ENCODE measurements around the gene MSANTD2. TPM values are rescaled to one million over a fixed set of nuclear protein-coding genes. Genes with fewer than 3 reads are reported as not detected.

The MSANTD2 gene
- polyA plus RNA-seq, 1 experiment, result 3.4 TPM

GRCh38 chr11:124752471-124753102, 47.6 kb downstream of the MSANTD2 start:
- Histone ChIP-seq H3K27me3 (ENCODE audit: control insufficient read depth, insufficient read depth, low read length) (peaks cover 21% of the 10 kb centered on the region), H3K36me3 (ENCODE audit: control insufficient read depth, insufficient read depth, low read length) (no peaks in the 10 kb centered on the region), H3K4me3 (ENCODE audit: low read depth, low read length) (no peak overlapping the region)
- ChIA-PET POLR2A (interaction anchor here (0.5 kb wide), 1 partner anchor 9 kb away, joined by 5 read pairs; no protein-coding TSS in a partner anchor), CTCF (interaction anchor here (0.6 to 3.5 kb wide), 7 partner anchors 10 to 1877 kb away, joined by 3 to 28 read pairs (median 4); partner anchors contain the start of gene ESAM)
- DNase-seq (ENCODE audit: low read depth), result no peak
- TF ChIP-seq CTCF (IDR thresholded peaks at IDR 0.05; ENCODE audit: insufficient read depth, low read depth, low read length), result no peak

GRCh38 chr11:124751741-124752470, 48.3 kb downstream of the MSANTD2 start, which contains the start of gene VSIG2:
Gene VSIG2 (minus strand): TSS chr11:124752255. CDS start chr11:124752137, 118 bp downstream.
- ChIA-PET CTCF (interaction anchor here (0.6 to 3.5 kb wide), 4 partner anchors 11 to 1877 kb away, joined by 3 to 28 read pairs (median 3); partner anchors contain the start of gene ESAM), POLR2A (no interaction called here)
- Histone ChIP-seq H3K27me3 (ENCODE audit: control insufficient read depth, insufficient read depth, low read length) (peaks cover 18% of the 10 kb centered on the region), H3K4me3 (ENCODE audit: low read depth, low read length) (no peak within 1 kb of the TSS), H3K36me3 (ENCODE audit: control insufficient read depth, insufficient read depth, low read length) (no peaks in the 10 kb centered on the region)
- no peak for DNase-seq (ENCODE audit: low read depth)
- no peak for TF ChIP-seq CTCF (IDR thresholded peaks at IDR 0.05; ENCODE audit: insufficient read depth, low read depth, low read length)

- no peak for DNase-seq (ENCODE audit: low read depth)
- POLR2A ChIA-PET, result no interaction called here
- Histone ChIP-seq H3K36me3 (ENCODE audit: control insufficient read depth, insufficient read depth, low read length) (no peaks in the 10 kb centered on the region), H3K4me3 (ENCODE audit: low read depth, low read length) (no peak overlapping the region), H3K27me3 (ENCODE audit: control insufficient read depth, insufficient read depth, low read length) (peaks cover 16% of the 10 kb centered on the region)
- TF ChIP-seq CTCF (IDR thresholded peaks at IDR 0.05; ENCODE audit: insufficient read depth, low read depth, low read length), result no peak
- CTCF ChIA-PET, result interaction anchor here (0.9 to 1.4 kb wide), 3 partner anchors 12 to 311 kb away, joined by 3 read pairs; partner anchors contain the start of gene SLC37A2
These were observed 48.8 kb downstream of the MSANTD2 start for GRCh38 chr11:124751391-124751740.

GRCh38 chr11:124749912-124750311, 50.3 kb downstream of the MSANTD2 start:
- POLR2A ChIA-PET, result no interaction called here
- Histone ChIP-seq H3K4me3 (ENCODE audit: low read depth, low read length) (no peak overlapping the region), H3K27me3 (ENCODE audit: control insufficient read depth, insufficient read depth, low read length) (peaks cover 17% of the 10 kb centered on the region), H3K36me3 (ENCODE audit: control insufficient read depth, insufficient read depth, low read length) (no peaks in the 10 kb centered on the region)
- no peak for DNase-seq (ENCODE audit: low read depth)
- TF ChIP-seq CTCF (IDR thresholded peaks at IDR 0.05; ENCODE audit: insufficient read depth, low read depth, low read length), result no peak
- CTCF ChIA-PET, result interaction anchor here (0.6 to 3.4 kb wide), 3 partner anchors 9 to 416 kb away, joined by 3 to 16 read pairs (median 3); no protein-coding TSS in a partner anchor

Measured in BJ (cell line).